Activated T-cell treated with anti-CD3 and anti-CD28 coated beads, Interleukin-2, amount 50 U/mL, for 24 hours (primary cell): Measurements from ENCODE around the gene MKLN1.
A peak's percentile ranks its signal among the peaks of the same experiment; 100 is the strongest.
"Not testable (repeated sequence)": the region's sequence is repeated elsewhere in the genome, so short reads cannot be mapped to it uniquely, and the experiment has no call there.

Experiments used
- DNase-seq: peaks from one replicate; pipeline ENCODE4 v3.0.0-alpha.2; 2020
- H3K27ac Mint-ChIP-seq: 2 replicates; pipeline ENCODE4 v1.8.0; 2020; ENCODE audit warnings: mild to moderate bottlenecking, mixed read lengths
- H3K27me3 Mint-ChIP-seq: 2 replicates; pipeline ENCODE4 v1.8.0; 2020; ENCODE audit warnings: mixed read lengths
- H3K36me3 Mint-ChIP-seq: 2 replicates; pipeline ENCODE4 v1.8.0; 2020; ENCODE audit warnings: low read depth, mixed read lengths
- H3K4me1 Mint-ChIP-seq: 2 replicates; pipeline ENCODE4 v1.8.0; 2020; ENCODE audit warnings: low read depth, mixed read lengths
- H3K4me3 Mint-ChIP-seq: 2 replicates; pipeline ENCODE4 v1.8.0; 2020; ENCODE audit warnings: mild to moderate bottlenecking, moderate library complexity, mixed read lengths
- H3K9me3 Mint-ChIP-seq: 2 replicates; pipeline ENCODE4 v1.8.0; 2020; ENCODE audit warnings: mixed read lengths

Gene MKLN1

DNA sequence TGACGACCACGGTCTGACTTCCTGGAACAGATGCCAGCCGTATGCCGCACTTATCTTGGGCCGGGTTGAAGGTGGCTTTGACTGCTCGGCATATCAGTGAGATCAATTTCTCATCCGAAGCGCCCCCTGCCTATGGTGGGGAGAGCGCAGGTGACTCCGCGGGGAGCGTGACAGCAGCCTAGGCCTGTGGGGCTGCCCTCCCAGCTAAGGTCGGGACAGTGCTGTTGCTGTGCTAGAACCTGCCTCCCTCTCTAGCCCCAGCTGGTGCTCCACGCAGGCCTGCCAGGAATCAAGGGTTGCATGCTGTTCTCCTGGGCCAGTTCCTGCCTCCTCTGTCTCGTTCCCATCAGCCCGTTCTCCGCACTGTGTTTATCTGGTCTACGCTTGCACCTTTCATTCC, 178.9 kb downstream of the MKLN1 start:
- Mint-ChIP-seq H3K36me3 (peaks cover 2% of the 10 kb centered on the region), H3K27me3 (peaks cover 19% of the 10 kb centered on the region), H3K4me3 (no peak overlapping the region), H3K9me3 (no peaks in the 10 kb centered on the region), H3K4me1 (peaks cover 33% of the 10 kb centered on the region), H3K27ac (no peak overlapping the region)
- DNase-seq, result no peak

DNA sequence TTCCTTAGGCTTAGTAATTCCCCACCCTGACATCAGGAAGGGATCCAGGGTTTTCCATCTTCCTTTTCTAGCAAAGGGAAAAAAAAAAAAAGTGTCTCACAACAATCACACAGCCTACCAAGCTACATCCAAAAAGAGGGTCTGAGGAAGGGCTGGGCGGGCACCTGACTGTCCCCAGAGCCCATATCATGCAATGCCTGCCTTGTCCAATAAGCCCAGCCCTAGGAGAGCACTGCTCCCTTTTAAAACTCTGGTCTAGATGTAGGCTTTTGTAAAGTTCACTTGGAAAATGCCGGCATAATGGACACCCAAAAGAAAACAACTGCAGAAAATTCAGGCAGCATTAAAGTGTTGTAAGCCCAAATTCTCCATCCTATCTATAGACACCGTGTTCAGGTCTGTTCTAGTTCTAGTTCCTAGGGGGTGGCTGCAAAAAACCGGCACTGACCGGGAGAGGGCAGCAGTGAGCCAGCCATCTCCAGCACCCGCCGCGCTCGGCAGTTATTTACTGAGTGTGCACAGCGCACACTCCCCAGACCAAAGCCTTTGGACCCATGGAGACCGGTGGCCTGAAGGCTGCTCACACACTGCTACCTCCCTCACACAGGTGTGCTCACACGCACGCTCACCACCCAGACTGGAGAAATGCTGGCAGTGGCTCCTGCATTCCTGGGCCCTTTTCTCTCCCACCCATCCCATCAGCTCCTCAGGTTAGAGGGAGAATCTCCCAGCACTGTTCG, 180.1 kb downstream of the MKLN1 start:
- DNase-seq, result peak; percentile 89
- Mint-ChIP-seq H3K27me3 (peaks cover 19% of the 10 kb centered on the region), H3K4me3 (no peak overlapping the region), H3K9me3 (no peaks in the 10 kb centered on the region), H3K4me1 (peaks cover 25% of the 10 kb centered on the region), H3K27ac (no peak overlapping the region), H3K36me3 (no peaks in the 10 kb centered on the region)

DNA sequence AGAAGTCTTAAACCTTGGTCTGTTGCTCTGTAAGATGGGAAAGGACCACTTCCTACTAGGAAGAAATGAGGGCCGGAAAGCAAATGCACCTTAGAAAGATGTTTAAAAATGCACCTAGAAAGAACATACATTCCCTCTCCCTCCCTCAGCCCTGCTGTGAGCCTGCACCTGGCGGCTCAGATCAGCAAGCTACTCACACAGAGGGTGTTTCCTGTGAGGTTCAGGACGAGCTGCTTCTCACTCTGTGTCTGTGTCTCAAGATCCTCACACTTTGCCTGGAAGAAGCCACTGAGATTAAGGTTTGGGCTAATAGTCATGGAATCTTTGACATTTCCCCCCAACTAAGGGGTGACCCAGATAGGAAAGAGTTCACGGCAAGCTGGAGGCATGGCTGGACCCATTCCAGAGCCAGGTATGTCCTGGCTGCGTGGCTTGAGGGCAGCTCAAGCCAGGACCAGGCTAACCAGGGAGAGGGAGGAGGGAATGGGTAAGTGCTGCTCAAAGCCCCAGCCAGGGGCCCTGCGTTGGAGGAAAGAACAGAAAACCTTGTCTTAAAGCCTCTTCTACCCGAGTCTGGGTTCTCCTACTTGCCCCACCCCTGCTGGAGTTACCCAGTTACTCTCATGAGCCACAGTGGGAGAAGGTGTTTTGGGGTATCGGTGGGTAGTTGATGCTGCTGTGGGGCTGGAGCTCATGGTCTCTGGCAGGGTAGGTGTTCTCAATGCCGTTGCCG, 181.2 kb downstream of the MKLN1 start:
- H3K36me3 Mint-ChIP-seq, result no peaks in the 10 kb centered on the region
- H3K4me3 Mint-ChIP-seq, result no peak overlapping the region
- no peak overlapping the region for H3K27ac Mint-ChIP-seq
- H3K9me3 Mint-ChIP-seq, result no peaks in the 10 kb centered on the region
- H3K27me3 Mint-ChIP-seq, result peaks cover 19% of the 10 kb centered on the region
- peaks cover 29% of the 10 kb centered on the region for H3K4me1 Mint-ChIP-seq
- no peak for DNase-seq

DNA sequence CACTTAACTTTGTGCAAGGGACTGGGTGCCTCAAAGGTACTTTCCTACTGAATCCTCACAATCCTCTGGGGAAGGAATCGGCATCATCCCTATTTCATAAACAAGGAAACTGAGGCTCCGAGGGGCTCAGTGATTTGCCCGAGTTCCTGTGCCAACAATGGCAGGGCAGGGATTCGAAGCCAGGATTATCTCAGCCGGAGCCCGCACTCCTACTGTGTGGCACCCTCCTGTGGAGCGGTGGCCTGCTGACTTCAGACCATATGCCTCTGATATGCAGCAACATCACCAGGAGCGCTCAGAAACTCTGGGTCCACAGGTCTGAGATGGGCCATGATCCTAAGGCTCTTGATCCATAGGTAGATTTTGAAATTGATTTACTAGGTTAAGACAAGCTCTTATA, 182.1 kb downstream of the MKLN1 start:
- Mint-ChIP-seq H3K9me3 (no peaks in the 10 kb centered on the region), H3K36me3 (no peaks in the 10 kb centered on the region), H3K27me3 (peaks cover 19% of the 10 kb centered on the region), H3K4me1 (peaks cover 26% of the 10 kb centered on the region), H3K4me3 (no peak overlapping the region), H3K27ac (no peak overlapping the region)
- DNase-seq, result no peak

DNA sequence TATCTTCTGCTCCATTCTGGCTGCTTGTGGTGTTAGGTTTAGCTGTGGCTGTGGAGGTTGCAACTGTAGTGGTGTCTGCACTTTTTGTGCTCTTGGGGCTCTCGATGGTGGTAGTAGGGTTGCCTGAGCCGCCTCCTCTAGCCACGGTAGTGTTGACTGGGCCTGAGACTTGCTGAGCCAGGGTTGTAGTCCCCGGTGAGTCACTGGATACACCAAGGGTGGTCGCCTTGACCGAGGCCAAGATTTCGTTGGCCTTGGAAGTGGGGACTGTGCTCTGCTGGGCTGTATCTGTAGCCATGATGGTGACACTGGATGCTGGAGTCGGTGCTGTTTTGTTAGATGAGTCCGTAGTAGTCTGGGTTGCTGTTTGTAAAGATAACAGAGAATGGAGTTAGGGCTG, 183.4 kb downstream of the MKLN1 start:
- Mint-ChIP-seq H3K36me3 (no peaks in the 10 kb centered on the region), H3K4me3 (no peak overlapping the region), H3K4me1 (peaks cover 22% of the 10 kb centered on the region), H3K9me3 (no peaks in the 10 kb centered on the region), H3K27ac (no peak overlapping the region), H3K27me3 (peaks cover 19% of the 10 kb centered on the region)
- DNase-seq, result no peak

DNA sequence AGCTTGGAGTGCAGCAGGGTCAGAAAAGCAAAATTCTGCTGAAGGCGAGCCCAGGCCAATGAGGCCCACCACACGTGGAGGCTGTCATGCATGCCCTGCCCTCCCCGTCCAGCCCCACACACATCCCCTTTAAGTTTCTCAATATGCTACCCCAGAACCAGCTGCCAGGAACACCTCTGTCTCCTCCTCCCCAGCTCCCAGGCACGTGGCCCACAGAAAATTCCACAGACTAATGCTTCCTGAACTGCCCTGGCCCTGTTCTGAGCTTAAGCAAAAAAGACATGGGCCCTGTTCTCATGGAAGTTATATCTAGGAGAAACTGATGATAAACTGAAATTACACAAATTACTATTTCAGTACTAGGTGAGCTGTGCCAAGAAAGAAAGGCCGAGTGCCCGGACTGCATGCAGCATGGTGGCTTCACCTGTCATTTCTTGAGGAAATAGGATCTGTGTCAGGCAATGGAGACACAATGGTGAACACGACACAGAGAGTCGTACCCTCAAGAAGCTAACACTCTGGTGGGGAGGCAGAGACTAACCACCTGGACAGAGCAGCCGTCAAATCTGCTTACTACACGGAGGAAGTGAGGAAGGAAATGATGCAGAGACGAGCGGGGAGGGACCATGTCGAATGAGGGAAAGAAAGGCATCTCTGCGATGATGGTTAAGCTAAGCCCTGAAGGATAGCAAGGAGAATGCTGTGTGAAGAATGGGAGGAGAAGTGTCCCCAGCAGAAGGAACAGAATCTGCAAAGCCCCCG, 184.3 kb downstream of the MKLN1 start:
- H3K27me3 Mint-ChIP-seq, result peaks cover 19% of the 10 kb centered on the region
- no peak overlapping the region for H3K27ac Mint-ChIP-seq
- no peaks in the 10 kb centered on the region for H3K36me3 Mint-ChIP-seq
- DNase-seq, result no peak
- peaks cover 22% of the 10 kb centered on the region for H3K4me1 Mint-ChIP-seq
- no peaks in the 10 kb centered on the region for H3K9me3 Mint-ChIP-seq
- no peak overlapping the region for H3K4me3 Mint-ChIP-seq

DNA sequence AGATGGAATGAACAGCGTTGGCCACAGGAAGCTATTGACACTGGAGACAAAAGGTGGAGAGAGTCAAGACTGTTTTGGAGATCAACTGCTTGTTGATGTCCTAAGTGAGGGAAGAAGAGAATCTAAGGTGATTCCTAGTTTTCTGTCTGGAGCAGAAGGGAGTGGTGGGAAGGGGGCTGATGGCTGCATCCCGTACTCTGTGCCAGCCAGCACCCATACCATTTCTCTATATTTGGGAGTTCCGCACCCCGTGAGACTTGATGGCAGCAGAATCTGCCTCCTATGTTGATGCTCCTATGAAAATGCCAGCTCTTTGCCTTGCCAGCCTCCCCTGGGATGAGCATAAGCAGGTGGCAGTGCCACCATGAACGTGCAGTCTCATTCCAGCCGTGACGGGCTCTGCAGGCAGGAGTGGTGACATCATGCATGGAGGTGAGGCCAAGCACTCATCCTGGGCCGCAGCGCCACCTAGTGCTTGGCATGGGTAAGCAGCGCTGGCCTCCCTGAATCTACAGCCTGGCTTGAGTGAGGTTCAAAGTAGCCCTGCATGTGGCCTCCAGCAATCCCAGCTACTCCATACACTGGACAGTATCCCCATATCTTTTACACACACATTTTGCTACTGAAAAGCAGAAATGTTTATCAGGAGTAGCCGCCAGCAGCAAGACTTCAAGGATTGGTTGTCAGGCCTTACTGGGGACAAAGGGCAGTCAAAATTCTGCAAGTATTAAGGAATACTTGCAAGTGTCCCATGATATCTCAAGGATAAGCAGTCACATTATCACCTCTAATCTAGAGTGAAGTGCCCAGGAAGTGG, 185.8 kb downstream of the MKLN1 start:
- Mint-ChIP-seq H3K4me3 (no peak overlapping the region), H3K4me1 (peaks cover 12% of the 10 kb centered on the region), H3K9me3 (no peaks in the 10 kb centered on the region), H3K36me3 (no peaks in the 10 kb centered on the region), H3K27ac (no peak overlapping the region), H3K27me3 (peaks cover 9% of the 10 kb centered on the region)
- peak; percentile 85 for DNase-seq

DNA sequence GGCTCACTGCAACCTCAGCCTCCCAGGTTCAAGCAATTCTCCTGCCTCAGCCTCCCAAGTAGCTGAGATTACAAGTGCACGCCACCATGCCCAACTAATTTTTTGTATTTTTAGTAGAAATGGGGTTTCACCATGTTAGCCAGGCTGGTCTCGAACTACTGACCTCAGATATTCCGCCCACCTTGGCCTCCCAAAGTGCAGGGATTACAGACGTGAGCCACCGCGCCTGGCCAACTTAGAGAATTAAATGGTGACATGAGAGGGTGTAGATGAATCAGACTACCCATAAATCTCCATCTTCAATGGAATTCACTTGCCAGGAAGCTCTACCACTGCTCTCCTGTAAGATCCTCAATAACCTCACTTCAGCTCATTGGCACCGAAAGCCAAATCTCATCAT, 187.8 kb downstream of the MKLN1 start:
- not testable (repeated sequence) for H3K9me3 Mint-ChIP-seq, H3K27ac Mint-ChIP-seq, H3K4me3 Mint-ChIP-seq, H3K36me3 Mint-ChIP-seq, H3K27me3 Mint-ChIP-seq, DNase-seq
- peaks cover 12% of the 10 kb centered on the region for H3K4me1 Mint-ChIP-seq

DNA sequence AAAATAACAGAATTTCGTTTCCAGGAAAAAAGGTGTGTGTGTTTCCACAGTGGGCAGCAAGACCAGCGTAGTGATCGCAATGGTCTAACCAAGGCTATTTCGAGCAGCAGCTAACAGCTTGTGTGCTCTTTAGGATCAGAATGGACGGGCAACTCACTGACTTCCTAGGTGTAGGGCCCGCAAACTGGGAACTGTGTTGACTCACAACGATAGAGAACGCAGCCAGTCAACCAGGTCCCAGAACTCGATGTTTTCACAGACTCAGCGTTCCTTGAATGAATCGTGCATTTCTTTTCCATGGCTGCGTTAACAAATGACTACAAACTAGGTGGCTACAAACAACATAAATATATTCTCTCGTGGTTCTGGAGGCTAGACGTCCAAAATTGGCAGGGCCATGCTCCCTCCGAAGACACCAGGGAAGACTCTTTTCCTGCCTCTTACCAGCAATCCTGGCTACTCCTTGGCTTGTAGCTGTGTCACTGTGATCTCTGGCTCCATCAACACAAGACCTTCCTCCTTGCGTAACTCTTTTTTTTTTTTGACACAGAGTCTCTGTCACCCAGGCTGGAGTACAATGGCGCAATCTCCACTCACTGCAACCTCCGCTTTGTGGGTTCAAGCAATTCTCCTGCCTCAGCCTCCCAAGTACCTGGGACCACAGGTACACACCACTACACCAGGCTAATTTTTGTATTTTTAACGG, 189.7 kb downstream of the MKLN1 start:
- Mint-ChIP-seq H3K4me1 (peaks cover 11% of the 10 kb centered on the region), H3K9me3 (no peaks in the 10 kb centered on the region), H3K36me3 (no peaks in the 10 kb centered on the region), H3K27ac (no peak overlapping the region), H3K4me3 (no peak overlapping the region), H3K27me3 (no peaks in the 10 kb centered on the region)
- no peak for DNase-seq

DNA sequence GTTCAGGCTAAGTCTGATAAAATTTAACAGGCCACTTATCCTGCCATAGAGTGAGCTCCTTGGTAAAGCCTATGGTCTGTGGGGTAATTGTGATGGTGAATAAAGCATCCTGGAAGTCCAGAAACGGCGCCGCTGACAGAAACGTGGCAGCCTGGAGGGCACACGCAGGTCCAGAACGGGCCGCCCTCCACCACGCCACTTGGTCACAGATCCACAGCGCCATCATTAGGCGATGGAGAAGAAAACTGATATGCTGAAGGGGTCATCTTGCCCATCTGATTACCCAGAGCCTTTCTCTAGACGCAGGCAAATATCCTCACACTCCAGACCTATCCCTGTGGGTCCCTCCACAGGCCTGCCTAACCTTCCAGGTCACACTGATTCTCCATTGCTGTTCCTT, 190.9 kb downstream of the MKLN1 start:
- no peak for DNase-seq
- H3K36me3 Mint-ChIP-seq, result no peaks in the 10 kb centered on the region
- no peaks in the 10 kb centered on the region for H3K9me3 Mint-ChIP-seq
- no peaks in the 10 kb centered on the region for H3K27me3 Mint-ChIP-seq
- peaks cover 12% of the 10 kb centered on the region for H3K4me1 Mint-ChIP-seq
- H3K4me3 Mint-ChIP-seq, result no peak overlapping the region
- H3K27ac Mint-ChIP-seq, result no peak overlapping the region

DNA sequence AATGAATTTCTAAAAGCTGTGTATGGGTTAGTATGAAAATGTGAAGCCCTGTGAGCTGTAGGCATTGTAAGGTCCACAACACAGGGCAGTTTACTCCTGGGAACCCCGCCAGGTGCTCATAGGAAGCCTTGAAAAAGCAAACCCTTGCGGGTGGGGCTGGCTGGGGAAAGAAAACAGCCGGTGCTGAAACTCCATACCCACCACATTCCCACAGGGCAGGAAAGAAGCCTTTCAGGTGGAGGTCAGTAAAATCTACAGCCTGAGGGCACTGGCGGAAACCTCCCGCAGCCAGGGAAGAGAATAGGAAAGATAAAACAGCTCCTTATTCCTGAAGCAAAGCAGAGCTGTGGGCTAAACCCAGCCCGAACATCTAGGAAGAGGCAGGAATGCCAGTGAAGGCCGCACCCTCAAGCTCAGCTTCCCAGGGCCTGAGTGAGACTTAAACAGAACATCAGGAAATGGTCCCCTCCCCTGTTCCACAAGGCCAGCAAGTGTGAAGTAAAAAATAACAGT, 194.0 kb downstream of the MKLN1 start:
- no peaks in the 10 kb centered on the region for H3K9me3 Mint-ChIP-seq
- no peaks in the 10 kb centered on the region for H3K36me3 Mint-ChIP-seq
- no peak for DNase-seq
- no peak overlapping the region for H3K27ac Mint-ChIP-seq
- H3K4me3 Mint-ChIP-seq, result no peak overlapping the region
- H3K4me1 Mint-ChIP-seq, result peaks cover 11% of the 10 kb centered on the region
- H3K27me3 Mint-ChIP-seq, result no peaks in the 10 kb centered on the region

DNA sequence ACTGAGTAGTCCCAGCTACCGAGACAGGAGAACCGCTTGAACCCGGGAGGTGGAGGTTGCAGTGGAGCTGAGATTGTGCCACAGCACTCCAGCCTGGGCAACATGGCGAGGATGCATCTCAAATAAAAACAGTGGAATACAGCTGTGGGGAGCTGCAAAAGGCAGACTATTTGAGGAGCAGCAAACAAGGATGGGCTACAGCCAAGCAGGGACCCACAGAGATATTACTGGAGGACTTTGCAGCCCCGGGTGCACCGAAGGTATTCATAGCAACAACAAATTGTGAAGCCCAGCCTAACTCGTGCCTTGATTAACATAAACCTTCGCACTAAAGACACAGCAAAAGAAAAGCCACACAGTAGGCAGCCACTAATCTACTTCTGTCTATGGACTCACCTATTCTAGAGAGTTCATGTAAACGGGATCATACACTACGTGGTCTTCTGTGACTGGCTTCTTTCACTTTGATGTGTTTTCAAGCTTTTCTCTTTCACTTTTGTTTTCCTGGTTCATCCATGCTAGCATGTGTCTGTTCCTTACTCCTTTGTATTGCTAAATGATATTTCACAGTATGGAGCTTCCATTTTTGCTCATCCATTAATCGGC, 194.8 kb downstream of the MKLN1 start:
- no peaks in the 10 kb centered on the region for H3K9me3 Mint-ChIP-seq
- H3K4me1 Mint-ChIP-seq, result peaks cover 11% of the 10 kb centered on the region
- H3K36me3 Mint-ChIP-seq, result no peaks in the 10 kb centered on the region
- H3K4me3 Mint-ChIP-seq, result peak overlapping the region; percentile 23
- H3K27me3 Mint-ChIP-seq, result no peaks in the 10 kb centered on the region
- DNase-seq, result no peak
- H3K27ac Mint-ChIP-seq, result no peak overlapping the region

DNA sequence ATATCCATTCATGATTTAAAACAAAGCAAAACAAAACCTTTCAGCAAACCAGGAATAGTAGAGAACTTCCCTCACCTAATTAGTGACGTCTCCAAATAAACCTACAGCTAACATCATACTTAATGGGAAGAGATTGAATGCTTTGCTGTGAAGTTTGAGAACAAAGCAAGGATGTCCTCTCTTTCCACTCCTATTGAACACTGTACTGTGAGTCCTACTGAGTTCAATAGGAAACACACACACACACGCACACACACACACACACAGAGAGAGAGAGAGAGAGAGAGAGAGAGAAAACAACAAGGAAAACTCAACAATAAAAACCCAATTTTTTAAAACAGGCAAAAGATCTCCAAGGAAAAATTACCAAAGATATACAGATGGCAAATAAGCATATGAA, 196.4 kb downstream of the MKLN1 start:
- no peaks in the 10 kb centered on the region for H3K36me3 Mint-ChIP-seq
- no peaks in the 10 kb centered on the region for H3K27me3 Mint-ChIP-seq
- H3K4me3 Mint-ChIP-seq, result no peak overlapping the region
- no peak overlapping the region for H3K27ac Mint-ChIP-seq
- no peak for DNase-seq
- H3K9me3 Mint-ChIP-seq, result no peaks in the 10 kb centered on the region
- H3K4me1 Mint-ChIP-seq, result peaks cover 11% of the 10 kb centered on the region
